ENCODE measurements around the gene FAM221A.

- TF ChIP-seq CTCF (conservative IDR thresholded peaks at IDR 0.05) (peak; percentile 69), ZFX (IDR thresholded peaks at IDR 0.05) (no peak)
Measured at GRCh38 chr7:23654508-23654907, 25.5 kb upstream of the FAM221A start.
